Smooth muscle cell of the coronary artery (primary cell): Measurements from ENCODE around the gene TRAIP. TPM values are rescaled to one million over a fixed set of nuclear protein-coding genes. Genes with fewer than 3 reads are reported as not detected.

Source experiments
- total RNA-seq: library from RNA; depleted of rRNA; stranded (reverse); fragments of >200 nt; gene quantifications from 2 replicates; pipeline ENCODE4 v1.2.3, GENCODE V29; 2014; ENCODE audit warnings: low replicate concordance

TRAIP gene
- 2.0 and 2.8 TPM in 2 replicates for total RNA-seq

GRCh38 chr3:49856181-49857005 is at the start of gene TRAIP:
TRAIP (minus strand) TSS chr3:49856564; CDS start chr3:49856453, 111 bp downstream.

GRCh38 chr3:49903451-49904424 is 47.4 kb upstream of the TRAIP start, which contains the start of gene MST1R:
MST1R (minus strand) TSS chr3:49903873; CDS start chr3:49903609, 264 bp downstream.

GRCh38 chr3:49869525-49870126 is 13.3 kb upstream of the TRAIP start, which contains the start of gene CAMKV:
CAMKV (minus strand) TSS chr3:49869906; CDS start chr3:49862388, 7,518 bp downstream.

GRCh38 chr3:49813497-49814174 is 42.7 kb downstream of the TRAIP start, which contains the start of gene UBA7:
UBA7 (minus strand) TSS chr3:49813953; CDS start chr3:49813787, 166 bp downstream.

GRCh38 chr3:49802719-49803464 is 53.5 kb downstream of the TRAIP start, which contains the start of gene INKA1:
INKA1 (plus strand) TSS chr3:49803261; CDS start chr3:49803393, 132 bp downstream.

GRCh38 chr3:49799761-49800160 is 56.6 kb downstream of the TRAIP start, which contains the start of gene CDHR4:
CDHR4 (minus strand) TSS chr3:49799873; CDS start chr3:49799812, 61 bp downstream.

GRCh38 chr3:49786357-49787181 is 69.8 kb downstream of the TRAIP start, which contains the start of gene IP6K1:
IP6K1 (minus strand) TSS chr3:49786542; CDS start chr3:49748040, 38,502 bp downstream.

Other genes starting within 250 kb of the TRAIP start
- 101 and 149 TPM in 2 replicates for gene APEH, start 182.2 kb downstream of the TRAIP start, total RNA-seq
- gene MST1, start 167.1 kb downstream of the TRAIP start, total RNA-seq = 2.3 and 5.3 TPM in 2 replicates
- 20.0 and 22.1 TPM in 2 replicates for gene RNF123, start 167.0 kb downstream of the TRAIP start, total RNA-seq
- 0.59 TPM in 1 of 2 replicates, not detected in the other for gene AMIGO3, start 136.9 kb downstream of the TRAIP start, total RNA-seq
- 39.3 and 42.8 TPM in 2 replicates for gene GMPPB, start 132.6 kb downstream of the TRAIP start, total RNA-seq
- 31.0 and 69.0 TPM in 2 replicates for gene IP6K1, start 70.0 kb downstream of the TRAIP start, total RNA-seq
- gene CDHR4, start 56.7 kb downstream of the TRAIP start, total RNA-seq = 1.3 TPM in 1 of 2 replicates, not detected in the other
- gene INKA1, start 53.3 kb downstream of the TRAIP start, total RNA-seq = 5.7 and 10.2 TPM in 2 replicates
- gene UBA7, start 42.6 kb downstream of the TRAIP start, total RNA-seq = 32.1 and 69.6 TPM in 2 replicates
- gene CAMKV, start 13.3 kb upstream of the TRAIP start, total RNA-seq = not detected in 2 replicates
- gene MST1R, start 47.3 kb upstream of the TRAIP start, total RNA-seq = 0.35 and 0.45 TPM in 2 replicates
- 5.7 and 8.8 TPM in 2 replicates for gene MON1A, start 73.2 kb upstream of the TRAIP start, total RNA-seq
- 30.9 and 35.8 TPM in 2 replicates for gene RBM6, start 83.6 kb upstream of the TRAIP start, total RNA-seq
- gene RBM5, start 232.4 kb upstream of the TRAIP start, total RNA-seq = 135 and 864 TPM in 2 replicates